ENCODE results near the gene TRIM40.

DNA sequence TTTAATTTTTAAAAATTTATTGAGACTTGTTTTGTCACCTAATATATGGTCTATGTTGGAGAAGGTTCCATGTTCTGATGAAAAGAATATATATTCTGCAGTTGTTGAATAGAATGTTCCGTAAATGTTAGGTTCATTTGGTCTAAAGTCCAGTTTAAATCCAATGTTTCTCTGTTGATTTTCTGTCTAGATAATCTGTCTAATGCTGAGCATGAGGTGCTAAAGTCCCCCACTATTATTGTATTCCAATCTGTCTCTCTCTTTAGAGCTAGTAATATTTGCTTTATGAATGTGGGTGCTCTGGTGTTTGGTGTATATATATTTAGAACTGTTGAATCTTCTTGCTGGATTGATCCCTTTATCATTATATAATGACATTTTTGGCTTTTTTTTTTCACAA is 42.9 kb downstream of the TRIM40 start:
- TF ChIP-seq CTCF (IDR thresholded peaks at IDR 0.05; ENCODE audit: low read depth, low read length), result no peak
- TF ChIP-seq POLR2A (IDR thresholded peaks at IDR 0.05; ENCODE audit: extremely low read depth, insufficient read length), result no peak
- TF ChIP-seq MAX (IDR thresholded peaks at IDR 0.05; ENCODE audit: low read depth, low read length), result no peak
